Liver (tissue), 9 donors: ENCODE results near the gene CYP4A22. TPM values are rescaled to one million over a fixed set of nuclear protein-coding genes. Genes with fewer than 3 reads are reported as not detected.
"Not testable (repeated sequence)": the region's sequence is repeated elsewhere in the genome, so short reads cannot be mapped to it uniquely, and the experiment has no call there.

ENCODE experiments used
- DNase-seq: peaks from one replicate; pipeline ENCODE4 v3.0.0-alpha.2; 2017; ENCODE audit warnings: low spot score
- H3K27ac ChIP-seq, 2 donors: one replicate each; pipeline ENCODE4 v1.7.0; 2013; ENCODE audit warnings: inconsistent platforms in 2 of 2, low read length in 2 of 2, control low read depth in 1 of 2, low read depth in 1 of 2, mild to moderate bottlenecking in 1 of 2
- H3K27me3 ChIP-seq, 4 donors: one replicate each; pipeline versions ENCODE4 v1.6.1 to v1.7.0; 2013; ENCODE audit warnings: low read length in 3 of 4, inconsistent platforms in 1 of 4, mild to moderate bottlenecking in 1 of 4, moderate library complexity in 1 of 4; ENCODE audit not compliant: control insufficient read depth in 4 of 4, insufficient read depth in 4 of 4
- H3K36me3 ChIP-seq, 4 donors: one replicate each; pipeline versions ENCODE4 v1.6.1 to v1.7.0; 2013; ENCODE audit warnings: low read length in 3 of 4, mild to moderate bottlenecking in 3 of 4, low read depth in 1 of 4, moderate library complexity in 1 of 4; ENCODE audit not compliant: control insufficient read depth in 4 of 4, insufficient read depth in 3 of 4
- H3K4me1 ChIP-seq, 4 donors: one replicate each; pipeline versions ENCODE4 v1.6.1 to v1.7.0; 2013; ENCODE audit warnings: low read length in 3 of 4, mild to moderate bottlenecking in 3 of 4, moderate library complexity in 1 of 4; ENCODE audit not compliant: control insufficient read depth in 4 of 4, insufficient read depth in 4 of 4
- H3K4me3 ChIP-seq, 3 donors: one replicate each; pipeline versions ENCODE4 v1.6.1 to v1.7.0; 2013; ENCODE audit warnings: low read length in 3 of 3, control low read depth in 1 of 3, low read depth in 1 of 3, mild to moderate bottlenecking in 1 of 3
- H3K9ac ChIP-seq, 2 donors: one replicate each; pipeline ENCODE4 v1.7.0; 2013; ENCODE audit warnings: low read length in 2 of 2, mild to moderate bottlenecking in 2 of 2, moderate library complexity in 2 of 2, control low read depth in 1 of 2, low read depth in 1 of 2
- H3K9me3 ChIP-seq, 4 donors: one replicate each; pipeline versions ENCODE4 v1.6.1 to v1.7.0; 2013; ENCODE audit warnings: low read length in 3 of 4; ENCODE audit not compliant: control insufficient read depth in 4 of 4
- ATF3 ChIP-seq: IDR thresholded peaks from 2 replicates; pipeline ENCODE4 v1.6.1; 2016; ENCODE audit warnings: antibody characterized with exemption
- CTCF ChIP-seq: fragments of 150-350 bp; IDR thresholded peaks from 2 replicates; pipeline ENCODE4 v1.5.1; 2017; ENCODE audit warnings: improper control_type of control experiment, low read depth, low read length; ENCODE audit not compliant: missing input control
- FOXA1 ChIP-seq: IDR thresholded peaks from 2 replicates; pipeline ENCODE4 v1.6.1; 2016; ENCODE audit warnings: antibody characterized with exemption
- FOXA2 ChIP-seq: IDR thresholded peaks from 2 replicates; pipeline ENCODE4 v1.6.1; 2016; ENCODE audit warnings: antibody characterized with exemption
- GABPA ChIP-seq, 2 donors: IDR thresholded peaks in 1 of 2; conservative IDR thresholded peaks in 1 of 2; 2 replicates each; pipeline ENCODE4 v1.6.1; 2016; ENCODE audit warnings: antibody characterized with exemption in 2 of 2, mild to moderate bottlenecking in 1 of 2, moderate library complexity in 1 of 2
- HNF4A ChIP-seq, 2 donors: conservative IDR thresholded peaks; 2 replicates each; pipeline ENCODE4 v1.6.1; 2016; ENCODE audit warnings: antibody characterized with exemption in 2 of 2, mild to moderate bottlenecking in 2 of 2
- HNF4G ChIP-seq: IDR thresholded peaks from 2 replicates; pipeline ENCODE4 v1.6.1; 2016; ENCODE audit warnings: antibody characterized with exemption
- JUND ChIP-seq, 2 donors: IDR thresholded peaks; 2 replicates each; pipeline ENCODE4 v1.6.1; 2016; ENCODE audit warnings: antibody characterized with exemption in 2 of 2
- NR2F2 ChIP-seq: IDR thresholded peaks from 2 replicates; pipeline ENCODE4 v1.6.1; 2016; ENCODE audit warnings: antibody characterized with exemption
- RAD21 ChIP-seq, 2 donors: IDR thresholded peaks; 2 replicates each; pipeline ENCODE4 v1.6.1; 2016; ENCODE audit warnings: antibody characterized with exemption in 2 of 2, mild to moderate bottlenecking in 2 of 2
- YY1 ChIP-seq: IDR thresholded peaks from 2 replicates; pipeline ENCODE4 v1.6.1; 2016; ENCODE audit warnings: antibody characterized with exemption, mild to moderate bottlenecking
- ZBTB33 ChIP-seq: IDR thresholded peaks from 2 replicates; pipeline ENCODE4 v1.6.1; 2016; ENCODE audit warnings: antibody characterized with exemption
- WGBS: extraction: QIAGEN DNeasy Blood & Tissue Kit; methylation state at CpG from one replicate; pipeline ENCODE4 v1.1.7; 2013; 5-methylcytosine and 5-hydroxymethylcytosine counted together
- polyA plus RNA-seq, 2 donors: library from polyadenylated mRNA; stranded (reverse) in 1 of 2; unstranded in 1 of 2; fragments of 200-250 nt in 1 of 2; fragments of >200 nt in 1 of 2; fragmentation: Nextera tagmentation in 1 of 2; extraction: Ambion mirVana in 1 of 2; gene quantifications; one replicate each; pipeline versions ENCODE4 v1.2.1 to v1.2.3, GENCODE V29; 2013 to 2015
- total RNA-seq, 2 donors: library from RNA; depleted of rRNA; stranded (reverse); fragments of >200 nt; gene quantifications; one replicate each; pipeline ENCODE4 v1.2.3, GENCODE V29; 2014
- donor health status: healthy.
- donor health status: healthy.
- donor health status: healthy.
- donor health status: healthy.
- donor health status: healthy.

CYP4A22 gene
- total and polyA plus RNA-seq, 4 donors, result 18.3 to 95.7 (median 65.7) TPM

GRCh38 chr1:47109482-47109881 lies 27.8 kb upstream of the CYP4A22 start:
- H3K4me3 ChIP-seq, H3K27me3 ChIP-seq, H3K9me3 ChIP-seq, H3K27ac ChIP-seq, DNase-seq, H3K36me3 ChIP-seq, H3K4me1 ChIP-seq, H3K9ac ChIP-seq: not testable (repeated sequence)

GRCh38 chr1:47113178-47113577 lies 24.1 kb upstream of the CYP4A22 start:
- no peak overlapping the region for H3K4me3 ChIP-seq
- no peak for DNase-seq
- WGBS, result 92% methylated on average over 4 of the region's 4 CpGs
- H3K27ac ChIP-seq, result no peak overlapping the region
- no peaks in the 10 kb centered on the region for H3K9me3 ChIP-seq
- H3K4me1 ChIP-seq, result no peaks in the 10 kb centered on the region
- TF ChIP-seq GABPA (IDR thresholded peaks at IDR 0.05 in 1 of 2, conservative IDR thresholded peaks at IDR 0.05 in 1 of 2) (no peak), CTCF (no peak), JUND (IDR thresholded peaks at IDR 0.05) (no peak), ZBTB33 (no peak), YY1 (no peak), FOXA2 (no peak), HNF4A (conservative IDR thresholded peaks at IDR 0.05) (no peak), FOXA1 (no peak), NR2F2 (no peak), ATF3 (no peak), HNF4G (no peak), RAD21 (IDR thresholded peaks at IDR 0.05) (no peak)
- no peaks in the 10 kb centered on the region for H3K27me3 ChIP-seq
- no peaks in the 10 kb centered on the region for H3K36me3 ChIP-seq
- no peak overlapping the region for H3K9ac ChIP-seq

GRCh38 chr1:47121039-47121438 lies 16.2 kb upstream of the CYP4A22 start:
- H3K9ac ChIP-seq, H3K27me3 ChIP-seq, H3K36me3 ChIP-seq, H3K4me1 ChIP-seq, H3K4me3 ChIP-seq, DNase-seq, H3K27ac ChIP-seq, H3K9me3 ChIP-seq: not testable (repeated sequence)
- 87% methylated on average over 1 of the region's 1 CpG for WGBS

- H3K9me3 ChIP-seq, H3K27ac ChIP-seq, H3K4me3 ChIP-seq, H3K27me3 ChIP-seq, H3K36me3 ChIP-seq, H3K9ac ChIP-seq, DNase-seq: not testable (repeated sequence)
- H3K4me1 ChIP-seq, result peaks cover 6 to 24% (median 10%) of the 10 kb centered on the region in 4 donors
Measured at GRCh38 chr1:47124834-47125233, 12.4 kb upstream of the CYP4A22 start.

GRCh38 chr1:47126997-47127396 lies 10.2 kb upstream of the CYP4A22 start:
- not testable (repeated sequence) for H3K9me3 ChIP-seq, H3K36me3 ChIP-seq, H3K4me3 ChIP-seq, H3K27ac ChIP-seq, H3K9ac ChIP-seq, H3K27me3 ChIP-seq, DNase-seq
- 96% methylated on average over 2 of the region's 2 CpGs for WGBS
- H3K4me1 ChIP-seq, result peaks cover 7 to 36% (median 20%) of the 10 kb centered on the region in 4 donors
